Psoas muscle (tissue), 8 donors: ENCODE results near the gene LPIN1. TPM values are rescaled to one million over a fixed set of nuclear protein-coding genes. Genes with fewer than 3 reads are reported as not detected.
A peak's percentile ranks its signal among the peaks of the same experiment; 100 is the strongest.

ENCODE experiments used
- ATAC-seq, 4 donors: fragments of 200-7000 bp; cut with Tn5 transposase; one replicate each; pipeline ENCODE4 v1.9.1; 2020; ENCODE audit warnings: moderate library complexity in 3 of 4, mild to moderate bottlenecking in 2 of 4
- DNase-seq, 2 donors: peaks; one replicate each; pipeline ENCODE4 v3.0.0-alpha.2; 2020
- H3K27ac ChIP-seq: fragments of 200-600 bp; one replicate; pipeline ENCODE4 v1.8.0; 2022
- H3K27me3 ChIP-seq, 3 donors: fragments of 200-600 bp in 1 of 3; one replicate each; pipeline versions ENCODE4 v1.6.1 to v1.8.0; 2013 to 2022; ENCODE audit warnings: low read length in 2 of 3, mild to moderate bottlenecking in 2 of 3, moderate library complexity in 1 of 3; ENCODE audit not compliant: insufficient read depth in 3 of 3
- H3K36me3 ChIP-seq, 2 donors: fragments of 200-600 bp in 1 of 2; one replicate each; pipeline versions ENCODE4 v1.6.1 to v1.8.0; 2013 to 2022; ENCODE audit warnings: low read depth in 1 of 2, mild to moderate bottlenecking in 1 of 2, moderate library complexity in 1 of 2; ENCODE audit not compliant: insufficient read depth in 1 of 2
- H3K4me1 ChIP-seq: fragments of 200-600 bp; one replicate; pipeline ENCODE4 v1.8.0; 2022
- H3K4me3 ChIP-seq: fragments of 200-600 bp; one replicate; pipeline ENCODE4 v1.8.0; 2022; ENCODE audit warnings: mild to moderate bottlenecking
- H3K9me3 ChIP-seq: fragments of 200-600 bp; one replicate; pipeline ENCODE4 v1.8.0; 2022
- CTCF ChIP-seq: fragments of 200-600 bp; IDR thresholded peaks from one replicate; pipeline ENCODE4 v1.8.0; 2022; ENCODE audit warnings: antibody characterized with exemption
- WGBS, 3 donors: extraction: QIAGEN DNeasy Blood & Tissue Kit; methylation state at CpG; one replicate each; pipeline versions ENCODE4 v1.1.6 to v1.1.7; 2013; 5-methylcytosine and 5-hydroxymethylcytosine counted together
- intact Hi-C, 2 donors: fragments of 100-400 bp; cut with DNase I; formaldehyde crosslinking; loops; one replicate each; pipeline versions ENCODE4 v1.11.0 to v1.14.2; 2022
- polyA plus RNA-seq, 3 donors: library from polyadenylated mRNA; stranded (reverse); fragments of 200-250 nt; gene quantifications; one replicate each; pipeline ENCODE4 v1.2.3, GENCODE V29; 2013
- total RNA-seq, 4 donors: library from RNA; stranded (reverse); fragmentation: NEBNext Ultra II Directional in 2 of 4; extraction: Animal tissue kit (Norgen Biotek cat#: 25700) in 2 of 4; gene quantifications; one replicate each; pipeline versions ENCODE4 v1.2.1 to v1.2.4, GENCODE V29; 2021 to 2023
- donor health status: healthy with polysubstance abuse.
- donor health status: DM: no; HTN: no; CAD: no; lungs with moderate emphysema.
- donor health status: Bipolar disorder and iron deficiency.
- donor health status: healthy.
- donor health status: DM: yes; HTN: yes; CAD: no.
- donor health status: DM: no; HTN: no; CAD: no.
- donor health status: DM: no; HTN: no; CAD: no.
- donor health status: DM: yes; HTN: yes; CAD: no.

Gene LPIN1
- total and polyA plus RNA-seq, 7 donors, result 82.0 to 382 (median 146) TPM

GRCh38 chr2:11802782-11803191 lies 56.4 kb downstream of the LPIN1 start:
- H3K27ac ChIP-seq, result no peak overlapping the region
- WGBS, 3 donors, result 76 to 90% (median 82%) methylated on average over 11 of the region's 11 CpGs

GRCh38 chr2:11805024-11805423 lies 58.6 kb downstream of the LPIN1 start:
- H3K27ac ChIP-seq, result no peak overlapping the region
- intact Hi-C loops, result no loop called here
- H3K4me3 ChIP-seq, result no peak overlapping the region
- H3K36me3 ChIP-seq, result peaks cover 8 to 85% of the 10 kb centered on the region in 2 donors
- no peak for TF ChIP-seq CTCF
- ATAC-seq, result no peak
- no peak for DNase-seq
- H3K9me3 ChIP-seq, result no peaks in the 10 kb centered on the region
- peaks cover 22% of the 10 kb centered on the region for H3K4me1 ChIP-seq
- no peaks in the 10 kb centered on the region for H3K27me3 ChIP-seq
- 94 to 96% (median 95%) methylated on average over 6 of the region's 6 CpGs for WGBS, 3 donors

More at GRCh38 chr2:11802782-11803191, 56.4 kb downstream of the LPIN1 start:
- Histone ChIP-seq H3K36me3 (peaks cover 15 to 100% of the 10 kb centered on the region in 2 donors), H3K27me3 (no peaks in the 10 kb centered on the region), H3K4me3 (no peak overlapping the region), H3K4me1 (peaks cover 15% of the 10 kb centered on the region), H3K9me3 (no peaks in the 10 kb centered on the region)
- TF ChIP-seq CTCF, result no peak
- ATAC-seq, result peak in 3 of 4 donors; percentile 50 to 62 (median 59)
- intact Hi-C loops, result no loop called here
- DNase-seq, result no peak

DNA sequence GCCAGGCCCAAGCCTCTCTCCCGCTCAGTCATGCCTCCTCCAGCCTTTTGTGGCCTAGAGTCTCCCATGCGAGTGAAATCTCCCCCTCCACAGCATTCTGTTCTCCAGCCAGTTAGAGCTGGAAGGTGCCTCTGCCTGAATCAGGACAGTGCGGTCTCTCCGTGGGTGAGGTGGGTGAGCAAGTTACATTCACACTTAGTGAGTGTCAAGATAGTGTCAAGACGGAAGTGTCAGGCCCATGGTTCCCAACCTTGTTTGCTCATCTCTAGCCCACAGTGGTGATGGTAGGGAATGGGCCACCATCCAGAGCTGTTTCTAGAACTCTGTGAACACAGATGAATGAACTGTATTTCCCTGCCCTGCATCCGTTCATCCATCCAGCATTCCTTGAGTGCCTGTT lies 59.5 kb downstream of the LPIN1 start:
- H3K4me3 ChIP-seq, result no peak overlapping the region
- H3K9me3 ChIP-seq, result no peaks in the 10 kb centered on the region
- peaks cover 31% of the 10 kb centered on the region for H3K4me1 ChIP-seq
- DNase-seq (no peak), ATAC-seq (no peak)
- intact Hi-C loops, result no loop called here
- peak overlapping the region; percentile 73 for H3K27ac ChIP-seq
- H3K36me3 ChIP-seq, result peaks cover 8 to 76% of the 10 kb centered on the region in 2 donors
- 77 to 92% (median 89%) methylated on average over 6 of the region's 6 CpGs for WGBS, 3 donors
- no peak for TF ChIP-seq CTCF
- H3K27me3 ChIP-seq, result no peaks in the 10 kb centered on the region

DNA sequence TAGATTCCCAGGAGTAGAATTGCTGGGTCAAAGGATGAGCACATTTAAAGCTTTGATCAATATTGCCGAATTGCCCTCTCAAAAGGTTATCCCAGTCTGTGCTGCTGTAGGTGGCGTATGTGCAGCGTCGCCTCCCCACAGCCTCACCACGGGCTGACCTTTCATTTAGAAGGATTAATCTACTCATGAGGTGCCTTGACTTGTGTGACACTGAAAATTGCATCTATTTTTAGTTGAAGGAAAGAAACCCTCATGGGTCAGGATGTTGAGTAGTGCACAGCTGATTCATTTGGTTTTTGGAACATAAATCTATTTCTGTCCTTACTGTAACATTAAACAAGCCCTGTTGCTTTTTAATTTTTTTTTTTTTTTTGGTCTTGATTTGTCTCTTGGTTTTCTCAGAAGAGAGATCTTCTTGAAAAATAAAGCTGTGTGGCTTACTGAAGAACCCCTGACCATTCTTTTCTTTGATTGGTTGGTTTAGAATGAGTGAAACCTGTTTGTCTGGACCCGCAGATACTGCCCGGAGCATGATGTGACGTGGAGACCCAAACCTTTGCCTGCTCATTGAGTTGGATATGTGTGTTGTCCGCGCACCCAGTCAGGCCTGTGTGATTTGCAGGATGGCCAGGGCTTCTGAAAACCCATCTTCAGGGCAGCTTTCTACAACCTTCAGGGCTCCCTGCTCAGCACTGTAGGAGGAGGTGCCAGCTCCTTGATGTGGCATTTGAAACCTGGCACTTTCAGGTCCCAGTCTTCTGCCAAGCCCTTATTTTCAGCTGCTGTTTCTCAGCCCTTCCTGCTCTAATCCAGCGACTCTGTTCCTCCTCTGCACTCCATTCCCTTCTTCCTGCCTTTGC lies 61.0 kb downstream of the LPIN1 start:
- no peak overlapping the region for H3K4me3 ChIP-seq
- no peaks in the 10 kb centered on the region for H3K9me3 ChIP-seq
- TF ChIP-seq CTCF, result no peak
- H3K36me3 ChIP-seq, result peaks cover 8 to 71% of the 10 kb centered on the region in 2 donors
- peaks cover 32% of the 10 kb centered on the region for H3K4me1 ChIP-seq
- peak; percentile 63 to 78 (median 76) for ATAC-seq
- peak overlapping the region; percentile 73 for H3K27ac ChIP-seq
- intact Hi-C loops, result no loop called here
- no peaks in the 10 kb centered on the region for H3K27me3 ChIP-seq
- WGBS, 3 donors, result 49 to 84% (median 60%) methylated on average over 11 of the region's 11 CpGs
- no peak for DNase-seq
